Measurements from ENCODE around the gene SLC45A1.

Gene SLC45A1

DNA sequence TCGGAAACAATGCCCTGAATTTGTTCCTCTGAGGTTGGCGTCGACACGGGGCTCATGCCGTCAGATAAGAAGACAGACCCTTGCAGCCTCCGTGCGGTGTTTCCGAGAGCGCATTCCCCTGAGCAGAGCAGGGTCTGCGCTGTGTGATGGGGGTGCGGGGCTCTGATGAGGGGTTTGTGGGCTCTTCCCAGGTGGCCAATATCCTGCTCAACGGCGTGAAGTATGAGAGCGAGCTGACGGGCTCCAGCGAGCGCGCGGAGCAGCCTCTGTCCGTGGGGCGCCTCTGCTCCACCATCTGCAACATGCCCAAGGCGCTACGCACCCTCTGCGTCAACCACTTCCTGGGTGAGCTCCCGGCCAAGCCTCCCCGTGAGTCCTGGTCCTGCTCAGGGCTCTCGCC, 17.3 kb downstream of the SLC45A1 start:
- DNase-seq (ENCODE audit: low read depth): no peak

DNA sequence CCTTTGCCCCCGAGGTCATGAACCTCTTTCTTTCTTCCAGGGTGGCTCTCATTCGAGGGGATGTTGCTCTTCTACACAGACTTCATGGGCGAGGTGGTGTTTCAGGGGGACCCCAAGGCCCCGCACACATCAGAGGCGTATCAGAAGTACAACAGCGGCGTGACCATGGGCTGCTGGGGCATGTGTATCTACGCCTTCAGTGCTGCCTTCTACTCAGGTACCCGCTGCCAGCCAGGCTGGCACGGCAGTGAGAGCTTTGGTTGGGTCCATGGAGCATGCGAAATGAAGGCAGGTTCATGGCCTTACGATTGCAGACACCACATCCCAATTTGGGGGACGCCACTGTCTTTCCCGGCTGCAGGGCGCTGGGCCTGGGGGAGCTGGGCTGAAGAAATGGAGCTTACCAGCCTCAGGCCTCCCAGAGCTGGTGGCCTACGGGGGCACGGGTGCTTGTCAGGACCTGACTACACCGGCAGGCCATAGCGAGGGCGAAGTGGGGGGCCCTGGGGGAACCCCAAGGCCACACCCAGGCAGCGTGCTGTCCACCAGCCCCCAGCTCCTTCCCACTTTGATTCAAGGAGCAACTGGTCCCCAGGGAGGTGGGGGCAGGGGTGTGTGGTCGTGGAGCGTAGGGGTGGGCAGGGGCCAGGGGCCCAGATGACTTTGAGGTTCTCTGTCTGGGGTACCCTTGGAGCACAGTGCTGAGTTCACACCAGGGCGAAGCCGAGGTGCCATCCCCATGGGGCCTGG, 20.0 kb downstream of the SLC45A1 start:
- no peak for DNase-seq (ENCODE audit: low read depth)

- no peak for DNase-seq (ENCODE audit: low read depth)
Measured at GRCh38 chr1:8338526-8339202, 20.8 kb downstream of the SLC45A1 start.

- no peak for DNase-seq (ENCODE audit: low read depth)
Measured at GRCh38 chr1:8339203-8339600, 21.3 kb downstream of the SLC45A1 start.

DNA sequence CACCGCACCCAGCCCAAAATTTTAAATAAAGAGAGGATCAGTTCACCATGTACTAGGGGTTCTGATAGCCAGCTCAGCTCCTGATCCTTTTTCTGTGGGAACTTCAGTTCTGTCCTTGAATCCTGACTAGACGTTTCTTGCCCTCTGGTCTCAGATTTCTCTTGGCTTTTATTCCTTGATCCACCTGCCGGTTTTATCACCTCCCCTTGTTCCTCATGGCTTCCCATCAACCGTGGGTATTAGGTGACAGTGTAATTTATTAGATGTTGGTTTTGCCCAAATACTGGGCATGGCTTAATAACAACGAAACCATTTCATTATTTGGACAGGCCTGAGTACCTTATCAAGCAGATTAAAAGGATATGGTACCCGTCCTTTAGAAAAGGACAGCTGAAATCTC, 22.5 kb downstream of the SLC45A1 start:
- no peak for DNase-seq (ENCODE audit: low read depth)

DNA sequence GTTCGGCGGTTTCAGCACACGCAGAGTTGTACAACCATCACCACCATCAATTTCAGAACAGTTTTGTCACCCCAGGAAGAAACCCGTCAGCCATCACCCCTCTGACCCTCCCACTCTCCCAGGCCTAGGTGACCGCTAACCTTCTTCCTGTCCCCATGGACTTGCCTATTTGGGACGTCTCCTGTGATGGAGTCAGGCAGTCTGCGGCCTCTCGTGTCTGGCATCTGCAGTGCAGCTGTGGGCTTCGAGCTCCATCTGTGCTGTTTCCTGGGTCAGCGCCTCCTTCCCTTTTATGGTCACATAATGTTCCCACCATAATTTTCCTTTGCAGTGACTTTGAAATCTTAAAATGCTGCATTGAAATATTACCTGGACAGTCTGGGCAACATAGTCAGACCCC, 24.4 kb downstream of the SLC45A1 start:
- DNase-seq (ENCODE audit: low read depth): no peak

- no peak for DNase-seq (ENCODE audit: low read depth)
Measured at GRCh38 chr1:8343044-8343443, 25.1 kb downstream of the SLC45A1 start.

- no peak for DNase-seq (ENCODE audit: low read depth)
Measured at GRCh38 chr1:8343464-8344001, 25.6 kb downstream of the SLC45A1 start.

- no peak for DNase-seq (ENCODE audit: low read depth)
Measured at GRCh38 chr1:8344893-8345507, 27.1 kb downstream of the SLC45A1 start.

- no peak for DNase-seq (ENCODE audit: low read depth)
Measured at GRCh38 chr1:8345621-8346415, 27.9 kb downstream of the SLC45A1 start.

- no peak for DNase-seq (ENCODE audit: low read depth)
Measured at GRCh38 chr1:8347635-8348034, 29.7 kb downstream of the SLC45A1 start.

- no peak for DNase-seq (ENCODE audit: low read depth)
Measured at GRCh38 chr1:8348047-8348776, 30.3 kb downstream of the SLC45A1 start.

GRCh38 chr1:8348777-8349472, 31.0 kb downstream of the SLC45A1 start:
- DNase-seq (ENCODE audit: low read depth): peak; percentile 43

- no peak for DNase-seq (ENCODE audit: low read depth)
Measured at GRCh38 chr1:8349473-8349865, 31.6 kb downstream of the SLC45A1 start.

DNA sequence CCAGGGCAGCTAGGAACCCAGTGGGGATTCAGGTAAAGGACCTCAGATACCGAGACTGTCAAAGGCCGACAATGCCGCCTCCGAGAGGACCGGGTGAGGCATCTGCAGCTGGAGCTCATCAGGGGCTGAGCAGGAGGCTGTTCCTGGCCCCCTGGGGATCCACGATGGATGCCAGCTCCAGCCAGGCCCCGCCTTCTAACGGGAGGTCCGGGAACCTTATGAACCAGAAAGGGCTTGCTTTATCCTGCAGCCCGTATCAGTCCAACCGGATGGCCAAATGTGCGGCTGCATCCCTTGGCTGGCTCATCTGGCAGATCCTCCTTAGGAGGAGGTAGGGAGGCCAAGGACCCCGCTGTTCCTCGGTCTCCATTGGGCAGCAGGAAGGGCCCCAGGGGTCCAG, 32.0 kb downstream of the SLC45A1 start:
- no peak for DNase-seq (ENCODE audit: low read depth)

GRCh38 chr1:8350914-8351684, 33.2 kb downstream of the SLC45A1 start:
- DNase-seq (ENCODE audit: low read depth): no peak

GRCh38 chr1:8351693-8352470, 34.0 kb downstream of the SLC45A1 start:
- DNase-seq (ENCODE audit: low read depth): no peak

DNA sequence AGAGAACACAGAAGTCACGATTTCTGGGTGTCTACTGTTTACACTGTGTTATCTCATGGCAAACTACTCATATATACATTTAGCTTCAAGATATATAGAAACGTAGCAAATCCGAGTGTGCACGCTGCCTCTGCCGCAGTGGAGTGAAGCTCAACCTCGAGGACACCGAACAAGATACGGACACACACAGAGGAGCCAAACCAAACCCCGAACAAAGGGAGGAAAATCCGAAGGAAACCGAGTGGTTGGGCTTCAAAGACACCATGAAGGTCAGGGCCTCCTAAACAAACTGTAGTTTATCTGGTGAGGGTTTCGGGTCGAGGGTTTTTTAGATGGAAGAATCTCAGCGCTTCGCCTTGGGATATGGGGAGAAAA, 34.5 kb downstream of the SLC45A1 start:
- DNase-seq (ENCODE audit: low read depth): no peak

All from stimulated activated CD8-positive, alpha-beta memory T cell treated with anti-CD3 and anti-CD28 coated beads, Interleukin-12 subunit alpha, Interleukin-12 subunit beta, amount 100 ng/mL, for 1 hour (primary cell).